Activated CD4-positive, alpha-beta T cell treated with anti-CD3 and anti-CD28 coated beads, Interleukin-2, amount 10 ng/mL, durations not matched to agents 7 days and 5 days (primary cell): ENCODE data around the gene SLC44A2. TPM values are rescaled to one million over a fixed set of nuclear protein-coding genes. Genes with fewer than 3 reads are reported as not detected.
"Not testable (repeated sequence)": the region's sequence is repeated elsewhere in the genome, so short reads cannot be mapped to it uniquely, and the experiment has no call there.

Experiments used
- CTCF ChIA-PET: fragments of 350-600 bp; sonication (Branson Sonifier 250); formaldehyde crosslinking; loops from one replicate; lab custom pipeline; 2021; ENCODE audit warnings: antibody characterized with exemption; lab: Charles Lee
- POLR2A ChIA-PET: fragments of 350-600 bp; sonication (Branson Sonifier 250); formaldehyde crosslinking; loops from one replicate; lab custom pipeline; 2021; ENCODE audit warnings: antibody characterized with exemption; lab: Charles Lee
- DNase-seq: peaks from one replicate; pipeline ENCODE4 v3.0.0-alpha.2; 2020
- H3K27ac Mint-ChIP-seq: one replicate; pipeline ENCODE4 v1.8.0; 2021; ENCODE audit warnings: mild to moderate bottlenecking, moderate library complexity, mixed read lengths
- H3K27me3 Mint-ChIP-seq: one replicate; pipeline ENCODE4 v1.8.0; 2021; ENCODE audit warnings: mixed read lengths
- H3K36me3 Mint-ChIP-seq: one replicate; pipeline ENCODE4 v1.8.0; 2021; ENCODE audit warnings: low read depth, mixed read lengths
- H3K4me1 Mint-ChIP-seq: one replicate; pipeline ENCODE4 v1.8.0; 2021; ENCODE audit warnings: mixed read lengths
- H3K4me3 Mint-ChIP-seq: one replicate; pipeline ENCODE4 v1.8.0; 2021; ENCODE audit warnings: mild to moderate bottlenecking, moderate library complexity, mixed read lengths
- H3K9me3 Mint-ChIP-seq: one replicate; pipeline ENCODE4 v1.8.0; 2021; ENCODE audit warnings: mixed read lengths
- total RNA-seq, 2 experiments: library from RNA; stranded (reverse); gene quantifications; one replicate each; pipeline ENCODE4 v1.2.3, GENCODE V29; 2021

The SLC44A2 gene
- total RNA-seq, 2 experiments from 2014 or later, result 162 to 189 TPM

GRCh38 chr19:10660346-10660745 is 35.0 kb downstream of the SLC44A2 start:
- H3K36me3 Mint-ChIP-seq, result peaks cover 40% of the 10 kb centered on the region
- POLR2A ChIA-PET, result no interaction called here
- no peaks in the 10 kb centered on the region for H3K27me3 Mint-ChIP-seq
- H3K4me1 Mint-ChIP-seq, result peaks cover 55% of the 10 kb centered on the region
- DNase-seq, result no peak
- no peak overlapping the region for H3K4me3 Mint-ChIP-seq
- no peaks in the 10 kb centered on the region for H3K9me3 Mint-ChIP-seq
- CTCF ChIA-PET, result interaction anchor here (1.7 kb wide), 1 partner anchor 39 kb away, joined by 6 read pairs; no protein-coding TSS in a partner anchor
- H3K27ac Mint-ChIP-seq, result no peak overlapping the region

- Mint-ChIP-seq H3K27ac (no peak overlapping the region), H3K27me3 (no peaks in the 10 kb centered on the region), H3K9me3 (no peaks in the 10 kb centered on the region), H3K36me3 (peaks cover 27% of the 10 kb centered on the region), H3K4me3 (no peak overlapping the region), H3K4me1 (peaks cover 46% of the 10 kb centered on the region)
- ChIA-PET CTCF (interaction anchor here (1.2 to 1.7 kb wide), 3 partner anchors 17 to 201 kb away, joined by 3 to 6 read pairs (median 3); no protein-coding TSS in a partner anchor), POLR2A (no interaction called here)
- no peak for DNase-seq
Measured at GRCh38 chr19:10661946-10662345, 36.6 kb downstream of the SLC44A2 start.

GRCh38 chr19:10662384-10663251 is 37.3 kb downstream of the SLC44A2 start:
- Mint-ChIP-seq H3K9me3 (no peaks in the 10 kb centered on the region), H3K27ac (no peak overlapping the region), H3K27me3 (no peaks in the 10 kb centered on the region), H3K4me3 (no peak overlapping the region), H3K4me1 (peaks cover 41% of the 10 kb centered on the region), H3K36me3 (peaks cover 24% of the 10 kb centered on the region)
- ChIA-PET CTCF (interaction anchor here (0.9 to 1.7 kb wide), 3 partner anchors 17 to 55 kb away, joined by 3 to 6 read pairs (median 3); partner anchors contain the start of gene DNM2), POLR2A (interaction anchor here (0.7 kb wide), 1 partner anchor 137 kb away, joined by 3 read pairs; no protein-coding TSS in a partner anchor)
- DNase-seq, result no peak

- POLR2A ChIA-PET, H3K27ac Mint-ChIP-seq, DNase-seq, H3K9me3 Mint-ChIP-seq, H3K27me3 Mint-ChIP-seq, H3K4me3 Mint-ChIP-seq: not testable (repeated sequence)
- Mint-ChIP-seq H3K36me3 (peaks cover 27% of the 10 kb centered on the region), H3K4me1 (peaks cover 45% of the 10 kb centered on the region)
- CTCF ChIA-PET, result interaction anchor here (0.9 kb wide), 1 partner anchor 55 kb away, joined by 3 read pairs; the partner anchor contains the start of gene DNM2
Measured at GRCh38 chr19:10663252-10663563, 37.9 kb downstream of the SLC44A2 start.

GRCh38 chr19:10667867-10668266 is 42.5 kb downstream of the SLC44A2 start:
- Mint-ChIP-seq H3K27me3 (no peaks in the 10 kb centered on the region), H3K4me3 (no peak overlapping the region), H3K36me3 (peaks cover 18% of the 10 kb centered on the region), H3K4me1 (peaks cover 26% of the 10 kb centered on the region), H3K9me3 (no peaks in the 10 kb centered on the region), H3K27ac (no peak overlapping the region)
- CTCF ChIA-PET, result no interaction called here
- POLR2A ChIA-PET, result interaction anchor here (0.7 kb wide), 1 partner anchor 12 kb away, joined by 3 read pairs; no protein-coding TSS in a partner anchor
- no peak for DNase-seq

- peaks cover 21% of the 10 kb centered on the region for H3K4me1 Mint-ChIP-seq
- H3K27me3 Mint-ChIP-seq, result no peaks in the 10 kb centered on the region
- CTCF ChIA-PET, result interaction anchor here (1.6 kb wide), 1 partner anchor 10 kb away, joined by 4 read pairs; no protein-coding TSS in a partner anchor
- DNase-seq, result no peak
- H3K36me3 Mint-ChIP-seq, result peaks cover 25% of the 10 kb centered on the region
- H3K9me3 Mint-ChIP-seq, result no peaks in the 10 kb centered on the region
- H3K27ac Mint-ChIP-seq, result peak overlapping the region; percentile 61
- POLR2A ChIA-PET, result no interaction called here
- H3K4me3 Mint-ChIP-seq, result no peak overlapping the region
Measured at GRCh38 chr19:10669246-10669645, 43.9 kb downstream of the SLC44A2 start.

- Mint-ChIP-seq H3K4me3 (no peak overlapping the region), H3K4me1 (peaks cover 21% of the 10 kb centered on the region), H3K27ac (peak overlapping the region; percentile 16), H3K36me3 (peaks cover 32% of the 10 kb centered on the region), H3K9me3 (no peaks in the 10 kb centered on the region), H3K27me3 (no peaks in the 10 kb centered on the region)
- ChIA-PET POLR2A (no interaction called here), CTCF (interaction anchor here (1.1 to 3.0 kb wide), 5 partner anchors 9 to 89 kb away, joined by 3 to 9 read pairs (median 4); no protein-coding TSS in a partner anchor)
- DNase-seq, result no peak
Measured at GRCh38 chr19:10670182-10670581, 44.8 kb downstream of the SLC44A2 start.

- H3K36me3 Mint-ChIP-seq, result peaks cover 32% of the 10 kb centered on the region
- H3K4me1 Mint-ChIP-seq, result peaks cover 21% of the 10 kb centered on the region
- POLR2A ChIA-PET, result no interaction called here
- H3K9me3 Mint-ChIP-seq, result no peaks in the 10 kb centered on the region
- no peak overlapping the region for H3K27ac Mint-ChIP-seq
- no peaks in the 10 kb centered on the region for H3K27me3 Mint-ChIP-seq
- DNase-seq, result no peak
- no peak overlapping the region for H3K4me3 Mint-ChIP-seq
- CTCF ChIA-PET, result interaction anchor here (1.1 to 3.0 kb wide), 6 partner anchors 8 to 90 kb away, joined by 3 to 9 read pairs (median 4); no protein-coding TSS in a partner anchor
Measured at GRCh38 chr19:10670876-10671804, 45.8 kb downstream of the SLC44A2 start.

- CTCF ChIA-PET, result interaction anchor here (1.7 to 3.0 kb wide), 2 partner anchors 11 to 91 kb away, joined by 4 to 9 read pairs; no protein-coding TSS in a partner anchor
- H3K27ac Mint-ChIP-seq, POLR2A ChIA-PET, DNase-seq, H3K27me3 Mint-ChIP-seq, H3K9me3 Mint-ChIP-seq, H3K4me3 Mint-ChIP-seq: not testable (repeated sequence)
- Mint-ChIP-seq H3K4me1 (peaks cover 15% of the 10 kb centered on the region), H3K36me3 (peaks cover 34% of the 10 kb centered on the region)
Measured at GRCh38 chr19:10671922-10672321, 46.6 kb downstream of the SLC44A2 start.

- not testable (repeated sequence) for H3K4me1 Mint-ChIP-seq
Measured at GRCh38 chr19:10675214-10675613, 49.9 kb downstream of the SLC44A2 start.

GRCh38 chr19:10677751-10678150 is 52.4 kb downstream of the SLC44A2 start:
- H3K36me3 Mint-ChIP-seq, result peaks cover 52% of the 10 kb centered on the region
- no peak overlapping the region for H3K27ac Mint-ChIP-seq
- no peaks in the 10 kb centered on the region for H3K4me1 Mint-ChIP-seq
- CTCF ChIA-PET, result interaction anchor here (1.3 kb wide), 1 partner anchor 97 kb away, joined by 3 read pairs; no protein-coding TSS in a partner anchor
- no peaks in the 10 kb centered on the region for H3K27me3 Mint-ChIP-seq
- H3K9me3 Mint-ChIP-seq, result no peaks in the 10 kb centered on the region
- POLR2A ChIA-PET, result no interaction called here
- no peak overlapping the region for H3K4me3 Mint-ChIP-seq
- DNase-seq, result no peak

More at GRCh38 chr19:10675214-10675613, 49.9 kb downstream of the SLC44A2 start:
- DNase-seq, H3K27ac Mint-ChIP-seq, H3K4me3 Mint-ChIP-seq, H3K9me3 Mint-ChIP-seq, H3K27me3 Mint-ChIP-seq: not testable (repeated sequence)
- CTCF ChIA-PET, result interaction anchor here (1.4 kb wide), 1 partner anchor 42 kb away, joined by 3 read pairs; no protein-coding TSS in a partner anchor
- POLR2A ChIA-PET, result interaction anchor here (0.7 kb wide), 1 partner anchor 401 kb away, joined by 7 read pairs; no protein-coding TSS in a partner anchor
- H3K36me3 Mint-ChIP-seq, result peaks cover 46% of the 10 kb centered on the region

GRCh38 chr19:10678813-10679212 is 53.5 kb downstream of the SLC44A2 start:
- Mint-ChIP-seq H3K9me3 (no peaks in the 10 kb centered on the region), H3K36me3 (peaks cover 49% of the 10 kb centered on the region), H3K4me1 (no peaks in the 10 kb centered on the region), H3K27me3 (no peaks in the 10 kb centered on the region), H3K4me3 (no peak overlapping the region), H3K27ac (no peak overlapping the region)
- DNase-seq, result no peak
- CTCF ChIA-PET, result interaction anchor here (0.7 to 1.0 kb wide), 3 partner anchors 9 to 17 kb away, joined by 3 to 4 read pairs (median 3); no protein-coding TSS in a partner anchor
- POLR2A ChIA-PET, result no interaction called here
